Tibial nerve (tissue), 4 donors: ENCODE results near the gene NAXE. TPM values are rescaled to one million over a fixed set of nuclear protein-coding genes. Genes with fewer than 3 reads are reported as not detected.

Experiments used
- DNase-seq, 2 donors: peaks; one replicate each; pipeline ENCODE4 v3.0.0-alpha.2; 2019; ENCODE audit warnings: low spot score in 2 of 2
- H3K27ac ChIP-seq, 4 donors: fragments of 200-600 bp; sonication (generic) in 3 of 4; one replicate each; pipeline ENCODE4 v1.5.1; 2017 to 2019; ENCODE audit warnings: mild to moderate bottlenecking in 1 of 4
- H3K27me3 ChIP-seq, 2 donors: fragments of 200-600 bp; sonication (generic) in 1 of 2; one replicate each; pipeline versions ENCODE4 v1.5.1 to v1.6.0; 2017 to 2019
- H3K36me3 ChIP-seq, 3 donors: fragments of 200-600 bp; sonication (generic); one replicate each; pipeline ENCODE4 v1.5.1; 2018 to 2019
- H3K4me1 ChIP-seq, 4 donors: fragments of 200-600 bp; sonication (generic) in 3 of 4; one replicate each; pipeline ENCODE4 v1.5.1; 2017 to 2019
- H3K4me3 ChIP-seq, 4 donors: fragments of 200-600 bp; sonication (generic) in 3 of 4; one replicate each; pipeline ENCODE4 v1.5.1; 2017 to 2019; ENCODE audit warnings: mild to moderate bottlenecking in 1 of 4, moderate library complexity in 1 of 4
- H3K9me3 ChIP-seq, 4 donors: fragments of 200-600 bp; sonication (generic) in 3 of 4; one replicate each; pipeline ENCODE4 v1.5.1; 2017 to 2019
- CTCF ChIP-seq, 5 experiments: fragments of 200-600 bp in 3 of 5; fragments of 450-650 bp in 2 of 5; sonication (generic) in 3 of 5; IDR thresholded peaks; one replicate each; pipeline ENCODE4 v1.5.1; 2016 to 2019; ENCODE audit warnings: antibody characterized with exemption in 5 of 5, mild to moderate bottlenecking in 3 of 5, moderate library complexity in 2 of 5
- EP300 ChIP-seq, 2 donors: sonication (generic); formaldehyde crosslinking; IDR thresholded peaks; one replicate each; pipeline ENCODE4 v1.6.1; 2017; ENCODE audit warnings: antibody characterized with exemption in 2 of 2, mild to moderate bottlenecking in 1 of 2
- POLR2A ChIP-seq, 2 donors: fragments of 450-650 bp; IDR thresholded peaks; one replicate each; pipeline ENCODE4 v1.6.1; 2017; ENCODE audit warnings: antibody characterized with exemption in 2 of 2, mild to moderate bottlenecking in 2 of 2, moderate library complexity in 2 of 2
- WGBS, 2 donors: methylation state at CpG; one replicate each; pipeline ENCODE4 v1.1.5; 2018; 5-methylcytosine and 5-hydroxymethylcytosine counted together
- total RNA-seq, 4 donors: library from RNA; depleted of rRNA; stranded (reverse); fragments of >200 nt; gene quantifications; one replicate each; pipeline ENCODE4 v1.1.0, GENCODE V29; 2016

NAXE gene
- total RNA-seq, 4 donors from 2014 or later: 53.1 to 105 (median 82.7) TPM

GRCh38 chr1:156612666-156613065 lies 21.1 kb downstream of the NAXE start:
- no peak for DNase-seq
- Histone ChIP-seq H3K27ac (no peak overlapping the region), H3K9me3 (no peaks in the 10 kb centered on the region), H3K36me3 (no peaks in the 10 kb centered on the region), H3K4me3 (no peak overlapping the region), H3K27me3 (peaks cover 0 to 35% of the 10 kb centered on the region in 2 donors), H3K4me1 (peaks cover 0 to 14% (median 0%) of the 10 kb centered on the region in 4 donors)
- TF ChIP-seq EP300 (IDR thresholded peaks at IDR 0.05) (no peak), POLR2A (IDR thresholded peaks at IDR 0.05) (no peak), CTCF (IDR thresholded peaks at IDR 0.05) (no peak)
- whole genome bisulfite sequencing, 2 donors: 56 to 60% methylated on average over 3 of the region's 3 CpGs

DNA sequence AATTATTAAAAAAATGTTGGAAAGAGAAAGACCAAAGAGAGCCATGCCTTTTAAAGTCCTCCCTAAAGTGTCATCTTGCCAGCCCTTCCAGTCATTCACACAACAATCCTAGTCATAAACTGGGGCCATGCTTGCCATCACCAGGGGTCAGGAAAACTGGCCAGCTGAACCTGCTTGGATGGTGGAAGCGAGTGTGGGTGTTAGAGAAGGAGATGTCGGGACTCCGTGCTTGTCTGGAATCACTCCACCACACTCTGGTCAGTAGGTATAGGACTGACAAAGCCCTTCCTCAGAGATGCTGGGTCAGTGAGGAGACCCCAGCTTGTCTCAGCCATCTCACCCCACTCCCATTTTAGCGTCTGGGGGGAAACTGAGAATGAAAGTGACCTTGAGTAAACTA lies 24.4 kb downstream of the NAXE start:
- no peaks in the 10 kb centered on the region for H3K36me3 ChIP-seq
- no peak overlapping the region for H3K4me3 ChIP-seq
- peak overlapping the region in 2 of 4 donors; percentile 48 to 61 for H3K27ac ChIP-seq
- TF ChIP-seq POLR2A (IDR thresholded peaks at IDR 0.05) (no peak), EP300 (IDR thresholded peaks at IDR 0.05) (no peak), CTCF (IDR thresholded peaks at IDR 0.05) (no peak)
- DNase-seq: no peak
- 19 to 25% methylated on average over 4 of the region's 4 CpGs for WGBS, 2 donors
- peaks cover 0 to 16% (median 0%) of the 10 kb centered on the region in 4 donors for H3K4me1 ChIP-seq
- H3K9me3 ChIP-seq: no peaks in the 10 kb centered on the region
- peaks cover 0 to 49% of the 10 kb centered on the region in 2 donors for H3K27me3 ChIP-seq

DNA sequence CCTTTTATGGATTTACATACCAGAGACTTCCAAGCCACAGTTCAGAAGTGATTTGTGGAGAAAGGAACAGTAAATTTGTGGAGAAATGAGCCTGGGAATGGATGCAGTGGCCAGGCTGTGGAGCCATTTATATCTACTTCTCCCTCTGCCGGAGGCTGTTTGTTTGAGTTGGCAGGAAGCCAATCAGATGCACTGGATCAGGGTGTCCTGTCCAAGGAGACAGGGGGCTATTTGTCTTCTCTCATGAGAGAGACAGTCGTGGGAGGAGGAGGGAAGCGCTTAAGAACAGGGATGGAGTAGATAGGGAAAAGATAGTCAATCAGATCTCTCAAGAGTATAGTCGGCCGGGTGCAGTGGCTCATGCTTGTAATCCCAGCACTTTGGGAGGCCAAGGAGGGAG lies 24.9 kb downstream of the NAXE start:
- no peaks in the 10 kb centered on the region for H3K36me3 ChIP-seq
- WGBS, 2 donors: 8 to 10% methylated on average over 5 of the region's 5 CpGs
- no peak overlapping the region for H3K4me3 ChIP-seq
- TF ChIP-seq CTCF (IDR thresholded peaks at IDR 0.05): no peak
- no peak for TF ChIP-seq POLR2A (IDR thresholded peaks at IDR 0.05)
- peak in 1 of 2 donors; percentile 9 for TF ChIP-seq EP300 (IDR thresholded peaks at IDR 0.05)
- DNase-seq: no peak
- H3K9me3 ChIP-seq: no peaks in the 10 kb centered on the region
- H3K4me1 ChIP-seq: peaks cover 0 to 16% (median 0%) of the 10 kb centered on the region in 4 donors
- peak overlapping the region in 2 of 4 donors; percentile 48 to 61 for H3K27ac ChIP-seq
- peaks cover 0 to 49% of the 10 kb centered on the region in 2 donors for H3K27me3 ChIP-seq

- peaks cover 0 to 21% (median 3%) of the 10 kb centered on the region in 4 donors for H3K4me1 ChIP-seq
- H3K27ac ChIP-seq: no peak within 1 kb of the TSS
- H3K9me3 ChIP-seq: no peaks in the 10 kb centered on the region
- H3K4me3 ChIP-seq: no peak within 1 kb of the TSS
- TF ChIP-seq EP300 (IDR thresholded peaks at IDR 0.05): no peak
- TF ChIP-seq CTCF (IDR thresholded peaks at IDR 0.05): peak in 3 of 5 experiments; percentile 8 to 16 (median 12)
- H3K36me3 ChIP-seq: no peaks in the 10 kb centered on the region
- WGBS, 2 donors: 8 to 9% methylated on average over 7 of the region's 7 CpGs
- no peak for DNase-seq
- H3K27me3 ChIP-seq: peaks cover 0 to 63% of the 10 kb centered on the region in 2 donors
Measured at GRCh38 chr1:156618853-156619581, 27.4 kb downstream of the NAXE start, which contains the start of gene HAPLN2. HAPLN2 (plus strand) TSS chr1:156619415; CDS start chr1:156623491, 4,076 bp downstream.

GRCh38 chr1:156619582-156619955 lies 28.0 kb downstream of the NAXE start:
- H3K27ac ChIP-seq: no peak overlapping the region
- no peak overlapping the region for H3K4me3 ChIP-seq
- WGBS, 2 donors: 23 to 27% methylated on average over 6 of the region's 6 CpGs
- H3K4me1 ChIP-seq: peaks cover 0 to 27% (median 8%) of the 10 kb centered on the region in 4 donors
- H3K9me3 ChIP-seq: no peaks in the 10 kb centered on the region
- DNase-seq: no peak
- no peaks in the 10 kb centered on the region for H3K36me3 ChIP-seq
- no peak for TF ChIP-seq CTCF (IDR thresholded peaks at IDR 0.05)
- no peak for TF ChIP-seq EP300 (IDR thresholded peaks at IDR 0.05)
- TF ChIP-seq POLR2A (IDR thresholded peaks at IDR 0.05): no peak
- H3K27me3 ChIP-seq: peaks cover 0 to 68% of the 10 kb centered on the region in 2 donors
